ENCODE results near the gene LPAR2. TPM values are rescaled to one million over a fixed set of nuclear protein-coding genes. Genes with fewer than 3 reads are reported as not detected.

LPAR2 gene
- total RNA-seq, 1 experiment from 2014 or later, result 2.1 TPM

- DNase-seq (ENCODE audit: low spot score), result no peak
These were observed 25.7 kb upstream of the LPAR2 start for GRCh38 chr19:19653597-19654147.

GRCh38 chr19:19652482-19653295 is 24.7 kb upstream of the LPAR2 start:
- peak; percentile 34 for DNase-seq (ENCODE audit: low spot score)

GRCh38 chr19:19651076-19651475 is 23.1 kb upstream of the LPAR2 start:
- DNase-seq (ENCODE audit: low spot score), result no peak

GRCh38 chr19:19650331-19650730 is 22.3 kb upstream of the LPAR2 start:
- DNase-seq (ENCODE audit: low spot score), result no peak

- DNase-seq (ENCODE audit: low spot score), result no peak
These were observed 21.6 kb upstream of the LPAR2 start for GRCh38 chr19:19649580-19649995.

DNA sequence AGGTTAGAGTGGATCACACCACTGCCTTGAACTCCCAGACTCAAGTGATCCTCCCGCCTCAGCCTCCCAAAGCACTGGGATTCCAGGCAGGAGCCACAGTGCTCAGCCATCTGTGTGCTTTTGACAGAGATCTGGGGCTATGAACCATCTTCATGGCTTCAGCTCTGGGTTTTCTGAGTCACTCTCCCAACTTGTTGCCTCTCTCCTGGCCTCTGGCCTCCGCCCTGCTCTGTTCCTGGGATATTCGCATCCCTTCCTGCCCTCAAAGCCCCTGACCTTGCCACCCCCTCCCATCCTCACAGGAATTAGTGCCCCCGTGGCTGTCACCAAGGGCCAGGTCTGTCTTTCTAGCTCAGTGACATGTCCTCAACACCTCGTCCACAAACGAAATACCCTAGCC is 21.1 kb upstream of the LPAR2 start:
- DNase-seq (ENCODE audit: low spot score), result no peak

DNA sequence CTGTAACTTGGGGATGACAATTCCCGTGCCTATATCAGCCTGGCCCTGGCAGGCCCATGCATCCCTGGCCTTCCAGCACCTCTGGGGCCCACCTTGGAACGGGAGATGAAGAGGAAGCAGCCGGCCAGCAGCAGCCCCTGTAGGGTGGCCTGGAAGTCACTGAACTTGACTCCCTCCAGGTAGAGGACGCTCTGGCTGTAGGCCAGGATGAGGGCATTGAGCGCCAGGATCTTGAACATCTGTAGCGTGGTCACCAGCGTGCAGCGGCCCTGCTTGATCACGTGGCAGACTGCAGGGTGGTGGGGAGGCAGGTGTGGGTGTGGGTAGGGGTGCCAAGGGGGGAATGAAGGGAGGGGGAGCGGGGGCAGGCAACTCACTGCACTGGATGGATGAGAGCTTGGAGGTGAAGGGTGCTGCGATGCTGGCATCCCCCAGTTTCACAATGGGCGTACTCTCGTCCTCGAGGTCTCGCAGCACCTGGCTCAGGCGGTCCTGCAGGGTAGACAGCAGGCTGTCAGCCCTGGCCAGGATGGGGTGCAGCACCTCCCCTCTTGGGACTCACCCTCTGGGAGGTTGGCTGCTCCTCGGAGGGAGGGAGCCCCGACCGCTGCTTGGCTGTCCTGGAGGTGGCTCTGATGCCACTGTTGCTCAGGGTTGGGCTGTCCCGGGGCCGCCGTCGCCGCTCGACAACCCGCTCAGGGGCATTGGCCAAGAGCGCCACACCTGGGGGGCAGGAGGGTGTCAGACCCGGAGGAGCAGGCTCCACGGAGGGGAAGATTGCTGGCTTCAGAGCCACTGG is 19.2 kb upstream of the LPAR2 start:
- DNase-seq (ENCODE audit: low spot score), result no peak

- DNase-seq (ENCODE audit: low spot score), result no peak
These were observed 17.3 kb upstream of the LPAR2 start for GRCh38 chr19:19645233-19645870.

DNA sequence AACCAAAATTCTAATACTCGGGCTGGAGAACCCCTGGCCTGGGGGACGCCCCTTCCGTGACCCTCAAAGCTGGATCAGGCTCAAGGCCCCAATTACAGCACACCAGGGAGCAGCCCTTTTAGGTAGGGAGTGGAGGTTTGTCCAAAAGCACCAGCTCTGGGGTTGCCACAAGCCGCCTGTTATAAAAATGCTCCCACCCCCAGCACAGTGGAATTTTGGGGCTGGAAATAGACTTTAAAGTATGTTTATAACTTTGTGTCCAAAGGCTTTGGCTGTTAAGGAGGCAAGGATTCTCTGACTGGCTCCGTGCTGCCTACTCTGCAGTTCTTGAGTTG is 16.0 kb upstream of the LPAR2 start:
- DNase-seq (ENCODE audit: low spot score), result no peak

GRCh38 chr19:19643158-19644053 is 15.4 kb upstream of the LPAR2 start, which contains the start of gene GMIP:
Gene GMIP (minus strand): TSS chr19:19643657. CDS start chr19:19643529, 128 bp downstream.
- peak; percentile 59 for DNase-seq (ENCODE audit: low spot score)

GRCh38 chr19:19642506-19643157 is 14.6 kb upstream of the LPAR2 start:
- no peak for DNase-seq (ENCODE audit: low spot score)

GRCh38 chr19:19637523-19638251 is 9.7 kb upstream of the LPAR2 start:
- no peak for DNase-seq (ENCODE audit: low spot score)

DNA sequence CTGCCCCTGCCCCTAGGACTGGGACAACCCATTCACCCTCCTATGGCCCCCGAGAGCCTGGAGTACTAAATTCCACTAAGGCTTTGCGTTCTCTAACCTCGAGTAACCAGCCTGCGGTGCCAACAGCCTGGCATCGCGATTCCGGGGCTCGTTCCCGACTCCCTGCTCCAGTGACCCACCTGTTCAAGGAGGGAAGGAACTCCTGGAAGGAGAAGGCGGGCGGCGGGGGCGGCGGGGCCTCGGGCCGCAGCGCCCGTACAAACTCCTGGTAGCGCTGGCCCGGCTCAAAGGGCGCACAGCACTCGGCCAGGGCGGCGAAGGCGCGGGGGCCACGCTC is 9.1 kb upstream of the LPAR2 start:
- no peak for DNase-seq (ENCODE audit: low spot score)

DNA sequence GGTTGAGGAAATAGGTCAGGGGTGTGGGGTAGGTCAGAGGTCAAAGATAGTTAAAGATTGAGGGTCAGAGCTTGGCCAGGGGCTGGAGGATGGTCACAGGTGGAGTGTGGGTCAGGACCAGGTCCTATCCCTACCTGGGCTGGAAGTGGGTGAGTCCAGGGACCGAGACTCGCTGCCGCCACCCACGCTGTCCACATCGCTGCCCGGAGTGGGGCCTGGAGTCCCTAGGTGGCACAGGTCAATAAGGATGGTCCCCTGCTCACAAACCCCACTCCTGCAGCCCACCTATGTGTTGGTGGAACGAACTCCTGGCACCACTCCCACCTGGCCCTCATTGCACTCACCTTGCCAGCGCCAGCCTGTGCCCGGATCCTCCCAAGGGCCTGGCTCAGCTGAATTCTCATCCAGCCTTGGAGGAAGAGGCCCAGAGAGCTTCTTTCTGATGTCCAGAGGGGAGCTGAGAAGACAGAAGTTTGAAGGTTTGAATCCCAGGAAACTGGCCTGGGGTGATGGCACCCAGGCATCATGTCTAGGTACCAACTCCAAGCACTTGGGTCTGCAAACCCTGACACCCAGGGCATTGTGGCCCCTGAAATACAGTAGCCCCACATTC is 8.7 kb upstream of the LPAR2 start:
- no peak for DNase-seq (ENCODE audit: low spot score)

DNA sequence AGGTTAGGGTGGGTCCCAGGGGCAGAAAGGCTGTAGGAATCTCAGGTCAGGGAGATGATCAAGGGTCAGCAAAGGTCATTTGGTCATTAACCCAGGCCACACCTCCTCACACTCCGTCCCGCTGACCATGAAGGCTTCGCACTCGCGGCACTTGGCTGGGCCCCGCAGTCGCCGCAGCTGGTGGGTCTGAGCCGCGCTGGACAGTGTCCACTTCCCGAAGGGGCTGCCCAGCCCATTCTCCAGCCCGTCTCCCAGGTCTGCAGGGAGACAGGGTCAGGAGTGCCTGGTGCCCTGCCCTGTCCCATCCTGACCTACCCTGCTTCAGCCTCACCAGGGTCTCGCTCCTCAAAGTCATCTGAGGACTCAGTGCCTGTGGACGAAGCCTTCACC is 7.3 kb upstream of the LPAR2 start:
- no peak for DNase-seq (ENCODE audit: low spot score)

DNA sequence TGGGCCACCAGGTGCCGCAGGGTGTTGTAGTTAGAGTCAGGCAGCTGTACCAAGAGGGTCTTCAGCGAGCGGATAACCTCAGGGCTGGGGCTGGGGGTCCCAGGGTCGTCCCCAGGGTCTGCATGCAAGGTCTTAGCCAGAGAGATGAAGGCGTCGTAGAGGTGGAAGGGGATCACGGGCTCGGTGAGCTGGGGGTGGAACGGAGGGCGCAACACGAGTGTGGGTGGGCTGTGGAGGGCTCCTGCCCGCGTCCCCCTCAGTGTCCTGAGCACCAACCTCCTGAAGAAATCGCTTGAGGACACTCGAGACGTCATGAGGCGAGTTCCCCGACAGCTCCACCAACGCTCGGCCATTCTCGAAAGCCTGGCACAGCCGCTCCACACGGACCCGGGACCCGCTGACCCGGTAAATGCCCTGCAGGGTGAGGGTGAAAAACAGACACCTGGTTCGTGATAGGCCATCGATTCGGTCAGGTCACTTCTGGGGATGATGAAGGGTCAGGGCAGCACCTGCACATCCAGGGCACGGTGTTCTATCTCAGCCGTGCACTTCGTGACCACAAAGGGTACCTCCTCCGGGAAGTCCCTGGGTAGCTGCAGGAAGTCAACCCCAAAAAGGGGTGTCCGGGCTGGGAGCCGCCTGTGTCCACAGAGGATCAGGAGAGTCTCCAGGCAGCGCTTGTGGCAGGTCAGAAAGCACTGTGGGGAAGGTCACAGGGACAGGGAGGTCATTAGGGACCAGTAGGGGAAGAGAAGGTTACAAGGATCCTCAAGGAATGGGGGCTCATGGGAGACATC is 6.7 kb upstream of the LPAR2 start:
- DNase-seq (ENCODE audit: low spot score), result no peak

- DNase-seq (ENCODE audit: low spot score), result no peak
These were observed 5.9 kb upstream of the LPAR2 start for GRCh38 chr19:19633711-19634515.

GRCh38 chr19:19632661-19633060 is 4.6 kb upstream of the LPAR2 start:
- DNase-seq (ENCODE audit: low spot score), result no peak

Data from A172 (cell line).